Activated CD8-positive, alpha-beta memory T cell treated with anti-CD3 and anti-CD28 coated beads for 24 hours (primary cell): Measurements from ENCODE around the gene RAB3A.
A peak's percentile ranks its signal among the peaks of the same experiment; 100 is the strongest.
"Not testable (repeated sequence)": the region's sequence is repeated elsewhere in the genome, so short reads cannot be mapped to it uniquely, and the experiment has no call there.

Source experiments
- DNase-seq: peaks from one replicate; pipeline ENCODE4 v3.0.0-alpha.2; 2020

RAB3A gene

DNA sequence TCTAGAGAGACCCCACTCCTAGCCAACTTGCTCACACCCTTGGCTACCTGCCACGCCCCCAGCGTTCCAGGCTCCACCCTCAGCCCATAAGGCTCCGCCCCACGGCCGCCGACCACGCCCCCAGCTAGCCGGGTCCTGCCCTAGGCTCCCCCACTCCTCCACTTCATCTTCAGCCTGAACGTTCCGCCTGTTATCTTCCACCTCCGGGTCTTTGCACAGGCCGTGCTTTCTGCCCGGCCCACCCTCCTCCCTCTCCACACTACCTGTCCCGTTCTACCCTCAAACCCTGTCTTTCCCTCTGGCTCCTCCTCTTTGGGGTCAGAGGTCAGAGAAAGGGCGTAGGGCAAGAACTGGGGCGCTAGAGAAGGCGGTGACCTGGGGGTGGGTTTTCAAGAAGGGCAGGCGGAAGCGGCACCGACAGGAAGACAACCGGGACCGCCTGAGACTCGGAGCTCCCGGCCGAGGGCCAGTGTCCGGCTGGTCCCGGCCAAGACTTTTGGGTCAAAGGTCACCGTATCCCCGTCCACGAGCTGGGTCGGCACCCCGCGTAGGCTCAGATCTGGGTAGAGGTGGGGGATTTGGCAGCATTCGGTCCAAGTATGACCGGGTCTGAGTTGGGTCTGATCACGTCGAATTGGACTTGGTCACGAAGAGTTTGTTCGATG lies 20.1 kb upstream of the RAB3A start:
- peak; percentile 73 for DNase-seq

- no peak for DNase-seq
Observed at GRCh38 chr19:18221815-18222725, 18.2 kb upstream of the RAB3A start.

- no peak for DNase-seq
Observed at GRCh38 chr19:18220632-18221275, 16.9 kb upstream of the RAB3A start.

DNA sequence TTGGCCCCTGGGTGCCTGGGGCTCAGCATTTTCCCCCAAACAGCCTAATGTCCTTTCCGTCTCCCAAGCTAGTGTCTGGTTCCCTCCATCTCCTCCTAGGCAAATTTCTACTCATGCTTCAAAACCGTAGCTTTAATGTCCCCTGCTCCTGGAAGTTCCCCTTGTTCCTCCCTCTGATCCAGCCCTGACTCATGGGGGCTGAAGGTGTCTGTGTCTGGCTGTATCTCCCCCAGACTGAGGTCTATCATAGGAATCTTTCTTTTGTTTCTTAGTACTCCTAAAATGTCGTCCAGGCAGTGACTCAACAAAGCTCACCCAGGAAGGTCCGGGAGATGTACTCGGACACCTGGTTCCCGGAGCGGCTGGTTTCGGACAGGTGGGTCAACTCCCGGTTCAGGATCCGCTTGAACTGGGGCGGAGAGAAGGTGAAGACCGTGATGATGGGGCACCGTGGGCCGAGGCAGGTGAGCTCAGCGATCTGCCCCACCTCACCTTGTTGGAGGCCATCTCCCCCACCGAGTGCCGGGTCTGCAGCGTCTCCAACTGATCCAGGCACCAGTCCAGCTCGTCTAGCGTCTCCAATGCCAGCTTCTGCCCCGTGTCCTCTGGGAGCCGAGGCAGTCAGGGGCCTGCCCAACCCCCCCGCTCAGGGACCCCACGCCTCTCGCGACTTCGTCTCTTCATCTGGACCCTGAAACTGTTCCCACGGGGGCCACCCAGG lies 16.2 kb upstream of the RAB3A start:
- DNase-seq, result no peak

- DNase-seq, result no peak
Observed at GRCh38 chr19:18218600-18218999, 14.8 kb upstream of the RAB3A start.

DNA sequence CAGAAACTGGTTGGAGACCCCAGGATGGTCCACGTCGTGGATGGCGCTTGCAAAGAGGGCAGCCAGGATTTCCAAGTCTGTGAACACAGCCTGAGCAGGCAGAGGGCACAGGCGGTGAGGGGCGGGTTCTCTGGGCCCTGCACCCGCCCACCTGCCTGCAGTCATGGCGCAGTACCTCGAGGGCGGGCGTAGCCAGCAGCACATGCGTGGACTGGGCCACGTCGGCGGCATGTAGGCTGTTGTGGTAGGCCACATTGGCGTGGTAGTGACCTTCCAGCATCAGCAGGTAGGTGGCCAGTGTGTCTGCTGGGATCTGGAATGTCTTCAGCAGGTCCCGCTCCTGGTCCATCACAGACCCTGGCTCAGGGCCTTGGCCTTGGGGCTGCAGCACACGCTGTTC lies 14.3 kb upstream of the RAB3A start:
- no peak for DNase-seq

DNA sequence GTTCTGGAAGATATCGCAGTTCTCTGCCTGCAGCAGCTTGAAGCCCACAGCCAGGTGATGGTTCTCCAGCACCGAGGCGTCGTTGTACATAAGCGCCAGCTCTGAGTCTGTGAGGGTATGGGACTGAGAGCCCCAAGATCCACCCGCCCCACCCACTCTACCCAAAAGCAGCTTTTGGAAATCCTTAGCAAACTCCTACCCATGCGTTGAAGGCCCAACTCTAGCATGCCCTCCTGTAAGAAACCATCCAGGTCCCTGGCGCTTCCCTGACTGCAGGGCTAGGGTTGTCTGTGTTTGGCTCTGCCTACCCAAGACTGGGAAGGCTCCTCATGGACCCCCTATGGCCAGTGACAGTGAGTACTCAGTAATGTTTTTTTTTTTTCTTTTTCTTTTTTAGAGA lies 12.9 kb upstream of the RAB3A start:
- DNase-seq, result no peak

GRCh38 chr19:18214779-18215433 lies 11.1 kb upstream of the RAB3A start:
- DNase-seq, result no peak

- DNase-seq, result no peak
Observed at GRCh38 chr19:18211683-18212082, 7.8 kb upstream of the RAB3A start.

DNA sequence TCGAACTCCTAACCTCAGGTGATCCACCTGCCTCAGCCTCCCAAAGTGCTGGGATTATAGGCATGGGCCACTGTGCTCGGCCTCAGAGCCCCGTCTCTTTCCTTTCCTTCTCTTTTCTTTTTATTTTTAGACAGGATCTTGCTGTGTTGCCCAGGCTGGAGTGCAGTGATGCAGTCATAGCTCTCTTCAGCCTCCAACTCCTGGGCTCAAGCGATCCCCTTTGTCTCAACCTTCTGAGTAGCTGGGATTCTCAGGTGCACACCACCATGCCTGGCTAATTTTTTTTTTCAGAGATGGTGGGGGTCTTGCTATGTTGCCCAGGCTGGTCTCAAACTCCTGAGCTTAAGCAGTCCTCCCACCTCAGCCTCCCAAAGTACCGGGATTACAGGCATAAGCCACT lies 6.1 kb upstream of the RAB3A start:
- DNase-seq, result not testable (repeated sequence)

- peak; percentile 82 for DNase-seq
Observed at GRCh38 chr19:18208098-18208951, 4.5 kb upstream of the RAB3A start.

DNA sequence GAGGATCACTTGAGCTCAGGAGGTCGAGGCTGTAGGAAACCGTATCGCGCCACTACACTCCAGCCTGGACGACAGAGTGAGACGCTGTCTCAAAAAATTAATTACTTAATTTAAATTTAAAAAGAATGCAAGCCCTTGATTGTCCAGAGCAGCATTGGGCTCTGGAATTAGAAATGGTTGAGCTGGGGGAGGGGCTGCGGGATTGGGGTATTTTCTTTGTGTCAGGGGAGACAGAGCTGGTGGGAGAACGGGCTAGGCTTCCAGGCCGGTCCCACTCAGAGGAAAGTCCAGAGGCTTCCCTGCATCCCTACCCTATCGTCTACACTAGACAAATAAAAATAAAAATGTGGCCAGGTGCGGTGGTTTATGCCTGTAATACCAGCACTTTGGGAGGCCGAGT lies 2.2 kb upstream of the RAB3A start:
- no peak for DNase-seq

DNA sequence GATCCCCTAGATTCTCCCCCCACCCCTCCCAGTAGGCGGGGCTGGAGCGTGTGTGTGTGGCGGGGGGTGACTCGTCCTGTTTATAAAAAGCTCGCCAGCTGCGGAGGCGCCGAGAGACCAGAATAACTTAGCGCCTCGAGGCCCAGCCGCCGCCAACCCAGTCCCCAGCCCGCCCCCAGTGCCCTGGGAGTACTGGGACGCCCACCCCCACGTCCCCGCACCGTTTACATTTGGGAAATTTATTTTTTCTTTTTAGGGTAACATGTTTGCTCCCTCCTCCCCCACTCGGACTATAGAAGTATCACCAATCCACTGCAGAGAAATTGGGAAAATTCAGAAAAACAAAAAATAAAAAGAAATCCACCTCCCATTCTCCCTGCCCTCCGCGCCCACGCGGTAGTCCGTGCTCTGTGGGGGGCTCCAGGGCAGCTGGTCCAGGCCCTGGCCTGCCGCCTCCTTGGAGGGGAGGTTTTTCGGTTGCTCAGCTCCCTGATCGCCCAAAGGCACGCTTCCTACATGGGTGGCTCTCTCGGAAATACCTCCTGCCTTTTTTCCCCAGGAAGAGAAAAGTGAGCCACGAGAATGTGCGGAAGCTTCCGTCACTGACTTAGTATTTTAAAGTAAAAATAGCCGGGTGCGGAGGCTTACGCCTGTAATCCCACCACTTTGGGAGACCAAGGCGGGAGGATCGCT lies 1.5 kb upstream of the RAB3A start:
- no peak for DNase-seq

- DNase-seq, result peak; percentile 82
Observed at GRCh38 chr19:18204394-18205199, 755 bp upstream of the RAB3A start.

DNA sequence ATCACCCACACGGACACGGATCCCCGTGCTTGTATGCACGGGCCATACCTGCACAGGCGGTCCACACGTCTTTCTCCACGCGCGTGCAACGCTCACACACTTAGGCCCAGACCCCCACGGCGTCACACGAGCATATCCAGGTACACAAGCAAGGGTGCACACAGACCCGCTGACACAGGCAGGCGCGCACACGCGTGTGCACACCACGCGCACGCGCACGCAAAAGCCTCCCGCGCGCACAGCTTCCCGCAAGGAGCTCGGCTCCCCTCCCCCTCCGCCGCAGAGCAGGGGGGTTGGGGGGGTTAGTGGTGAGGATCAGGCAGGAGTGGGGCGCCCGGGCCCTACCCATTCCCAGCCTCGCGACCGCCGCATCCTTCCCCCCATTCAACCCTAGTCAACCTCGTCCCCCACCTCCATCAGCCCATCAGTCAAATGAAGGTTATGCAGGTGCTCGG lies 407 bp downstream of the RAB3A start:
- no peak for DNase-seq

- DNase-seq, result peak; percentile 73
Observed at GRCh38 chr19:18202778-18203407, 949 bp downstream of the RAB3A start.

GRCh38 chr19:18202397-18202777 lies 1.5 kb downstream of the RAB3A start:
- DNase-seq, result no peak

DNA sequence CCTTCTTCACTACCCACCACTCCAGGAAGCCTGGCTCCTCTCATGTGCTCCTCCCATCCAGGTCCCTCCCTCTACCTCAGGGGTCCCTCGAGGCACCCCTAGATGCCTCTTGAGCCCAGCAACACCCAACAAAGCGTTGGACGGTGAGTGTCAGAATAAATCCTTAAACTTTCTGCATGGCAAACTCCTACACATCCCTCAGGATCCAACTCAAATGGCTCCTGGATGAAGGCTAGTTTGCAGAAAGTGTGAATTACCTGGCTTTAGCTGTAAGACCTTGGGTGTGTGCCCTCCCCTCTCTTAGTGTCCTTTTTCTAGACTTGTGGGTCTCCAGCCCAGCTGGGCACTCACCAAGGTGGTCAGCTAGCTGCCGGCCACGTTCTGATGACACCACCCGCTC lies 5.5 kb downstream of the RAB3A start:
- no peak for DNase-seq

DNA sequence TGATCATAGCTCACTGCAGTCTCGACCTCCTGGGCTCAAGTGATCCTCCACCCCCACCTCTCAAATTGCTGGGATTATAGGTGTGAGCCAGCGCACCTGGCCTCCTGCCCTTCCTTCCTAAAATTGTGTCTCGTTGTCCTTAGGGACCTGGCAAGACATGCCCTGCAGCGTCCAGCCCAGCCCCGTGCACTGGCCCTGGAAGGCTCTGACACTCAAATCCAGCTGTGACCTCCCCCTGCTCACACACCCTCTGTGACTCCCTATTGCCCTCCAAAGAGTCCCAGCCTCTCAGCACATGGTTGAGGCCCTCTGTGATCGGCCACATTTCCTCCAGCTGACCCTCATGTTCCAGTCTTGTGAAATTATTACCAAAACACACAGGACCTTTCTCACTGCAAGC lies 5.9 kb downstream of the RAB3A start:
- DNase-seq, result no peak

GRCh38 chr19:18197306-18197705 lies 6.5 kb downstream of the RAB3A start:
- no peak for DNase-seq
